WTC11 (cell line): Measurements from ENCODE around the gene BCKDHA.

Experiments
- ATF2 ChIP-seq: sonication (generic); formaldehyde crosslinking; IDR thresholded peaks from 2 replicates; pipeline ENCODE4 v1.8.1; 2022; ENCODE audit warnings: low read depth, missing genetic modification reagents, borderline replicate concordance
- ZNF317 ChIP-seq: sonication (generic); formaldehyde crosslinking; IDR thresholded peaks from 2 replicates; pipeline ENCODE4 v1.8.1; 2023; ENCODE audit warnings: low read depth, mild to moderate bottlenecking, moderate library complexity, missing genetic modification reagents, borderline replicate concordance
- TF ChIP-seq, protein P1 (sequence below): fragments of 200-600 bp; IDR thresholded peaks from 2 replicates; pipeline ENCODE4 v1.8.0; 2022; ENCODE audit warnings: antibody characterized with exemption
- TF ChIP-seq, protein P2 (sequence below): sonication (generic); formaldehyde crosslinking; IDR thresholded peaks from 2 replicates; pipeline ENCODE4 v1.8.0; 2023; ENCODE audit warnings: mild to moderate bottlenecking, missing genetic modification reagents

GRCh38 chr19:41364524-41365391 is 32.9 kb upstream of the BCKDHA start:
- TF ChIP-seq, protein P1, sequence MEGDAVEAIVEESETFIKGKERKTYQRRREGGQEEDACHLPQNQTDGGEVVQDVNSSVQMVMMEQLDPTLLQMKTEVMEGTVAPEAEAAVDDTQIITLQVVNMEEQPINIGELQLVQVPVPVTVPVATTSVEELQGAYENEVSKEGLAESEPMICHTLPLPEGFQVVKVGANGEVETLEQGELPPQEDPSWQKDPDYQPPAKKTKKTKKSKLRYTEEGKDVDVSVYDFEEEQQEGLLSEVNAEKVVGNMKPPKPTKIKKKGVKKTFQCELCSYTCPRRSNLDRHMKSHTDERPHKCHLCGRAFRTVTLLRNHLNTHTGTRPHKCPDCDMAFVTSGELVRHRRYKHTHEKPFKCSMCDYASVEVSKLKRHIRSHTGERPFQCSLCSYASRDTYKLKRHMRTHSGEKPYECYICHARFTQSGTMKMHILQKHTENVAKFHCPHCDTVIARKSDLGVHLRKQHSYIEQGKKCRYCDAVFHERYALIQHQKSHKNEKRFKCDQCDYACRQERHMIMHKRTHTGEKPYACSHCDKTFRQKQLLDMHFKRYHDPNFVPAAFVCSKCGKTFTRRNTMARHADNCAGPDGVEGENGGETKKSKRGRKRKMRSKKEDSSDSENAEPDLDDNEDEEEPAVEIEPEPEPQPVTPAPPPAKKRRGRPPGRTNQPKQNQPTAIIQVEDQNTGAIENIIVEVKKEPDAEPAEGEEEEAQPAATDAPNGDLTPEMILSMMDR = no peak
- TF ChIP-seq, protein P2, sequence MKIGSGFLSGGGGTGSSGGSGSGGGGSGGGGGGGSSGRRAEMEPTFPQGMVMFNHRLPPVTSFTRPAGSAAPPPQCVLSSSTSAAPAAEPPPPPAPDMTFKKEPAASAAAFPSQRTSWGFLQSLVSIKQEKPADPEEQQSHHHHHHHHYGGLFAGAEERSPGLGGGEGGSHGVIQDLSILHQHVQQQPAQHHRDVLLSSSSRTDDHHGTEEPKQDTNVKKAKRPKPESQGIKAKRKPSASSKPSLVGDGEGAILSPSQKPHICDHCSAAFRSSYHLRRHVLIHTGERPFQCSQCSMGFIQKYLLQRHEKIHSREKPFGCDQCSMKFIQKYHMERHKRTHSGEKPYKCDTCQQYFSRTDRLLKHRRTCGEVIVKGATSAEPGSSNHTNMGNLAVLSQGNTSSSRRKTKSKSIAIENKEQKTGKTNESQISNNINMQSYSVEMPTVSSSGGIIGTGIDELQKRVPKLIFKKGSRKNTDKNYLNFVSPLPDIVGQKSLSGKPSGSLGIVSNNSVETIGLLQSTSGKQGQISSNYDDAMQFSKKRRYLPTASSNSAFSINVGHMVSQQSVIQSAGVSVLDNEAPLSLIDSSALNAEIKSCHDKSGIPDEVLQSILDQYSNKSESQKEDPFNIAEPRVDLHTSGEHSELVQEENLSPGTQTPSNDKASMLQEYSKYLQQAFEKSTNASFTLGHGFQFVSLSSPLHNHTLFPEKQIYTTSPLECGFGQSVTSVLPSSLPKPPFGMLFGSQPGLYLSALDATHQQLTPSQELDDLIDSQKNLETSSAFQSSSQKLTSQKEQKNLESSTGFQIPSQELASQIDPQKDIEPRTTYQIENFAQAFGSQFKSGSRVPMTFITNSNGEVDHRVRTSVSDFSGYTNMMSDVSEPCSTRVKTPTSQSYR (CRISPR knock-in tag) = no peak
- TF ChIP-seq ZNF317 (CRISPR knock-in tag) = no peak
- TF ChIP-seq ATF2 (CRISPR knock-in tag) = no peak
